Peyer's patch (tissue), 4 donors: Measurements from ENCODE around the gene TGFB2.

Experiments used
- POLR2A ChIP-seq, 2 donors: fragments of 450-650 bp; IDR thresholded peaks; one replicate each; pipeline ENCODE4 v1.5.1; 2017; ENCODE audit warnings: antibody characterized with exemption in 2 of 2, mild to moderate bottlenecking in 2 of 2, moderate library complexity in 2 of 2
- TF ChIP-seq, protein P1 (sequence below), 6 experiments: fragments of 450-650 bp in 4 of 6; fragments of 200-600 bp in 2 of 6; sonication (generic) in 1 of 6; IDR thresholded peaks; one replicate each; pipeline ENCODE4 v1.5.1; 2017 to 2019; ENCODE audit warnings: antibody characterized with exemption in 6 of 6, mild to moderate bottlenecking in 3 of 6, moderate library complexity in 1 of 6

DNA sequence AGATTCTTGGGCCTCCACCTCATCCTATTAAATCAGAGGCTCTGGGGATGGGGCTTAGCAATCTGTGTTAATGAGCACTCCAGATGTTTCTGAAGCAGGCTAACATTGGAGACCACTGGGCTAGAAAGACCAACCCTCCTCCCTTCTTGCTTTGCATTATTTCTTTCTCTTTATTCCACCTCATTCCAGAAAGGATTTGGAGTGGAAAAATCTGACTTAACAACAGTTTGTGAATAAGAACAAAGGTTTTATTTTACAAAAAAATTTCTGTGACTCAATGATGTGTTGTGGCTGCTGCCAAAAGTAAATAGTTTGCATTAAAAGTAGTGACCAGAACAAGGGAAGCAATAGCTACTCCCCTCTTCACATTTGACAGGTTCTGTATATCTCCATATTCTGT, 79.4 kb downstream of the TGFB2 start:
- TF ChIP-seq, protein P1, sequence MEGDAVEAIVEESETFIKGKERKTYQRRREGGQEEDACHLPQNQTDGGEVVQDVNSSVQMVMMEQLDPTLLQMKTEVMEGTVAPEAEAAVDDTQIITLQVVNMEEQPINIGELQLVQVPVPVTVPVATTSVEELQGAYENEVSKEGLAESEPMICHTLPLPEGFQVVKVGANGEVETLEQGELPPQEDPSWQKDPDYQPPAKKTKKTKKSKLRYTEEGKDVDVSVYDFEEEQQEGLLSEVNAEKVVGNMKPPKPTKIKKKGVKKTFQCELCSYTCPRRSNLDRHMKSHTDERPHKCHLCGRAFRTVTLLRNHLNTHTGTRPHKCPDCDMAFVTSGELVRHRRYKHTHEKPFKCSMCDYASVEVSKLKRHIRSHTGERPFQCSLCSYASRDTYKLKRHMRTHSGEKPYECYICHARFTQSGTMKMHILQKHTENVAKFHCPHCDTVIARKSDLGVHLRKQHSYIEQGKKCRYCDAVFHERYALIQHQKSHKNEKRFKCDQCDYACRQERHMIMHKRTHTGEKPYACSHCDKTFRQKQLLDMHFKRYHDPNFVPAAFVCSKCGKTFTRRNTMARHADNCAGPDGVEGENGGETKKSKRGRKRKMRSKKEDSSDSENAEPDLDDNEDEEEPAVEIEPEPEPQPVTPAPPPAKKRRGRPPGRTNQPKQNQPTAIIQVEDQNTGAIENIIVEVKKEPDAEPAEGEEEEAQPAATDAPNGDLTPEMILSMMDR (IDR thresholded peaks at IDR 0.05): no peak
- no peak for TF ChIP-seq POLR2A (IDR thresholded peaks at IDR 0.05)
